GM12878 (cell line): Measurements from ENCODE around the gene TRPC4. TPM values are rescaled to one million over a fixed set of nuclear protein-coding genes. Genes with fewer than 3 reads are reported as not detected.

Source experiments
- ATAC-seq: fragments of 200-7000 bp; cut with Tn5 transposase; 3 replicates; pipeline ENCODE4 v1.9.1; 2020; ENCODE audit warnings: mild to moderate bottlenecking, moderate library complexity
- BruUV-seq: library from RNA; stranded (reverse); fragments of 400-500 nt; replicated peaks from 2 replicates; lab custom pipeline; 2021; lab: Mats Ljungman, UMichigan
- CTCF ChIA-PET: fragments of 300-600 bp; sonication (Branson Sonifier 250); formaldehyde crosslinking; extraction: SDS; loops from one replicate; lab custom pipeline; 2021; ENCODE audit warnings: inconsistent platforms; lab: Yijun Ruan, JAX
- POLR2A ChIA-PET: fragments of 350-600 bp; formaldehyde crosslinking; extraction: SDS; loops from one replicate; lab custom pipeline; 2021; ENCODE audit warnings: inconsistent platforms; lab: Charles Lee
- RAD21 ChIA-PET: fragments of 300-600 bp; sonication (Branson Sonifier 250); formaldehyde crosslinking; loops from one replicate; lab custom pipeline; 2023; ENCODE audit warnings: antibody characterized with exemption; ENCODE audit not compliant: unreplicated experiment; lab: Charles Lee
- SMC1A ChIA-PET: fragments of 300-600 bp; sonication (Branson Sonifier 250); formaldehyde crosslinking; loops from one replicate; lab custom pipeline; 2023; ENCODE audit not compliant: unreplicated experiment, uncharacterized antibody; lab: Charles Lee
- DNase-seq: peaks from one replicate; pipeline ENCODE4 v3.0.0-alpha.2; 2011; ENCODE audit warnings: low read depth, low spot score
- FAIRE-seq: peaks from 3 replicates; lab custom pipeline; 2011; peaks lifted over from hg19 to GRCh38; lab: Jason Lieb, UNC
- H2AFZ ChIP-seq: 2 replicates; pipeline ENCODE4 v1.6.0; 2011; ENCODE audit warnings: low read depth, low read length, control low read depth; ENCODE audit not compliant: control insufficient read depth
- H3K27ac ChIP-seq: 2 replicates; pipeline ENCODE4 v1.5.1; 2011; ENCODE audit warnings: control low read depth; ENCODE audit not compliant: control insufficient read depth, insufficient read depth
- H3K27me3 ChIP-seq, 2 experiments: replicated peaks in 1 of 2; 2 replicates each; pipeline versions ENCODE4 v1.6.0 to v1.6.1; 2011; ENCODE audit warnings: low read length in 1 of 2; ENCODE audit not compliant: control insufficient read depth in 2 of 2, insufficient read depth in 2 of 2
- H3K36me3 ChIP-seq, 2 experiments: 2 replicates each; pipeline ENCODE4 v1.5.1; 2011; ENCODE audit warnings: low read length in 1 of 2; ENCODE audit not compliant: control insufficient read depth in 2 of 2, insufficient read depth in 2 of 2
- H3K4me1 ChIP-seq: 2 replicates; pipeline ENCODE4 v1.6.1; 2011; ENCODE audit warnings: mild to moderate bottlenecking, low read length, moderate library complexity, mixed read lengths; ENCODE audit not compliant: control insufficient read depth, insufficient read depth
- H3K4me2 ChIP-seq: 2 replicates; pipeline ENCODE4 v1.6.0; 2011; ENCODE audit warnings: control low read depth; ENCODE audit not compliant: control insufficient read depth, insufficient read depth
- H3K4me3 ChIP-seq: fragments of 200-600 bp; sonication (generic); 2 replicates; pipeline ENCODE4 v1.5.1; 2016
- H3K79me2 ChIP-seq: 2 replicates; pipeline ENCODE4 v1.6.0; 2011; ENCODE audit warnings: low read length; ENCODE audit not compliant: control insufficient read depth, insufficient read depth
- H3K9ac ChIP-seq: 2 replicates; pipeline ENCODE4 v1.8.0; 2011; ENCODE audit warnings: low read length, control low read depth, mixed read lengths; ENCODE audit not compliant: control insufficient read depth, insufficient read depth
- H3K9me3 ChIP-seq: replicated peaks from 3 replicates; pipeline ENCODE4 v1.5.1; 2011; ENCODE audit warnings: mild to moderate bottlenecking, low read length; ENCODE audit not compliant: control insufficient read depth, insufficient read depth
- H4K20me1 ChIP-seq: 2 replicates; pipeline ENCODE4 v1.6.0; 2011; ENCODE audit not compliant: control insufficient read depth, insufficient read depth
- BMI1 ChIP-seq: fragments of 450-650 bp; IDR thresholded peaks from 2 replicates; pipeline ENCODE4 v1.6.1; 2016; ENCODE audit warnings: mild to moderate bottlenecking, moderate library complexity, borderline replicate concordance
- NBN ChIP-seq: fragments of 450-650 bp; IDR thresholded peaks from 2 replicates; pipeline ENCODE4 v1.6.1; 2016
- NFIC ChIP-seq: IDR thresholded peaks from 2 replicates; pipeline ENCODE4 v1.6.1; 2012; ENCODE audit warnings: low read depth, mild to moderate bottlenecking, inconsistent platforms, low read length, moderate library complexity
- SREBF1 ChIP-seq: IDR thresholded peaks from 2 replicates; pipeline ENCODE4 v1.6.1; 2012; ENCODE audit warnings: mild to moderate bottlenecking, low read length
- SUZ12 ChIP-seq: fragments of 200-600 bp; sonication (generic); IDR thresholded peaks from one replicate; pipeline ENCODE4 v1.6.1; 2018; ENCODE audit warnings: antibody characterized with exemption, mild to moderate bottlenecking; ENCODE audit not compliant: unreplicated experiment
- ZZZ3 ChIP-seq: IDR thresholded peaks from 2 replicates; pipeline ENCODE4 v1.6.1; 2011; ENCODE audit warnings: low read depth; ENCODE audit not compliant: control insufficient read depth, insufficient read length
- WGBS: methylation state at CpG from one replicate; pipeline ENCODE4 v1.1.6; 2016; ENCODE audit warnings: low lambda C conversion rate; ENCODE audit not compliant: insufficient replicate concordance, insufficient coverage; ENCODE audit errors: missing lambda C conversion rate; 5-methylcytosine and 5-hydroxymethylcytosine counted together
- in situ Hi-C: fragments of 300-500 bp; cut with MboI; formaldehyde crosslinking; loops from 9 replicates; pipeline ENCODE4 v1.14.3; 2018; ENCODE audit warnings: mixed read lengths
- intact Hi-C: fragments of 100-400 bp; cut with micrococcal nuclease; formaldehyde crosslinking; loops from one replicate; pipeline ENCODE4 v1.14.2; 2022; ENCODE audit not compliant: unreplicated experiment
- polyA plus RNA-seq, 11 experiments: library from polyadenylated mRNA; depleted of rRNA in 4 of 11; unstranded in 6 of 11; stranded (reverse) in 5 of 11; fragments of >200 nt; fragmentation: Nextera tagmentation in 4 of 11; fragmentation: Illumina TruSeq in 1 of 11; extraction: Ambion mirVana in 4 of 11; extraction: Trizol in 1 of 11; gene quantifications; 1 replicate in 1 of 11; 2 replicates in 10 of 11; pipeline versions ENCODE4 v1.2.1 to v1.2.3, GENCODE V29; 2011 to 2016; ENCODE audit warnings: inconsistent platforms in 2 of 11, missing spikeins in 2 of 11, low read depth in 1 of 11
- total RNA-seq, 4 experiments: library from RNA; depleted of rRNA in 3 of 4; stranded (reverse); fragments of >200 nt in 3 of 4; fragmentation: Illumina TruSeq in 1 of 4; extraction: Trizol in 1 of 4; gene quantifications; 2 replicates each; pipeline versions ENCODE4 v1.2.1 to v1.2.3, GENCODE V29; 2013 to 2021
- TF ChIP-seq, protein P1 (sequence below): fragments of 450-650 bp; IDR thresholded peaks from 2 replicates; pipeline ENCODE4 v1.6.1; 2017; ENCODE audit warnings: mild to moderate bottlenecking, moderate library complexity
- TF ChIP-seq, protein P2 (sequence below): fragments of 450-650 bp; IDR thresholded peaks from 2 replicates; pipeline ENCODE4 v1.6.1; 2016; ENCODE audit warnings: mild to moderate bottlenecking, moderate library complexity, borderline replicate concordance
- TF ChIP-seq, protein P3 (sequence below): fragments of 450-650 bp; IDR thresholded peaks from 2 replicates; pipeline ENCODE4 v1.6.1; 2017; ENCODE audit warnings: mild to moderate bottlenecking
- TF ChIP-seq, protein P4 (sequence below): fragments of 450-650 bp; IDR thresholded peaks from 2 replicates; pipeline ENCODE4 v1.6.1; 2018; ENCODE audit warnings: borderline replicate concordance, mild to moderate bottlenecking; ENCODE audit not compliant: partially characterized antibody

The TRPC4 gene
- total and polyA plus RNA-seq, 10 of the 15 experiments (the other 5 are each of a cell fraction or from before 2014, with no cell fraction given): not detected

DNA sequence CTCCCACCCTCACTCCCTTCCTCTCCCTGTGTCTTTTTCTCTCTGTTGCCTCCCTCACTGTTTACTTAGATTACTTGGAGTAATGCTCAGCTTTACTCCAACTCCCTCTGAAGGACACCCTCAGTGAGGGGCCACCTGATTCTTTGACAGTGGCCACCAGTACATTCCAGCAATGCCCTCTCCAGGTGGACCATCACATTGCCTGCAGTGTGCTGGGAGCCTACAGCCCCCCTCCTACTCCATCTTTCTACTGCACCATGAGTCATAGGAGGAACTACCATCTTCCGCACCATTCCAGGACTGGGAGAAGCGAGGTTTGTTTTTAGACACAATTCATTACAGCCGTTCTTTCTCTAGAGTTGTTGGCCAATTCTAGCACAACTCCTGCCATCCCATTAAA is 174.4 kb downstream of the TRPC4 start:
- RAD21 ChIA-PET: no interaction called here
- BruUV-seq: no TSS peak
- no peak overlapping the region for H3K4me3 ChIP-seq
- no peak overlapping the region for H3K27ac ChIP-seq
- FAIRE-seq (no peak), DNase-seq (no peak)
- no peaks in the 10 kb centered on the region for H4K20me1 ChIP-seq
- WGBS: 72% methylated on average over 3 of the region's 3 CpGs
- H3K36me3 ChIP-seq: no peaks in the 10 kb centered on the region
- SMC1A ChIA-PET: no interaction called here
- H2AFZ ChIP-seq: no peak overlapping the region
- H3K4me1 ChIP-seq: no peaks in the 10 kb centered on the region
- intact Hi-C loops: no loop called here
- H3K9me3 ChIP-seq: no peaks in the 10 kb centered on the region
- no peak for TF ChIP-seq SUZ12
- no peak for TF ChIP-seq SREBF1
- TF ChIP-seq, protein P1, sequence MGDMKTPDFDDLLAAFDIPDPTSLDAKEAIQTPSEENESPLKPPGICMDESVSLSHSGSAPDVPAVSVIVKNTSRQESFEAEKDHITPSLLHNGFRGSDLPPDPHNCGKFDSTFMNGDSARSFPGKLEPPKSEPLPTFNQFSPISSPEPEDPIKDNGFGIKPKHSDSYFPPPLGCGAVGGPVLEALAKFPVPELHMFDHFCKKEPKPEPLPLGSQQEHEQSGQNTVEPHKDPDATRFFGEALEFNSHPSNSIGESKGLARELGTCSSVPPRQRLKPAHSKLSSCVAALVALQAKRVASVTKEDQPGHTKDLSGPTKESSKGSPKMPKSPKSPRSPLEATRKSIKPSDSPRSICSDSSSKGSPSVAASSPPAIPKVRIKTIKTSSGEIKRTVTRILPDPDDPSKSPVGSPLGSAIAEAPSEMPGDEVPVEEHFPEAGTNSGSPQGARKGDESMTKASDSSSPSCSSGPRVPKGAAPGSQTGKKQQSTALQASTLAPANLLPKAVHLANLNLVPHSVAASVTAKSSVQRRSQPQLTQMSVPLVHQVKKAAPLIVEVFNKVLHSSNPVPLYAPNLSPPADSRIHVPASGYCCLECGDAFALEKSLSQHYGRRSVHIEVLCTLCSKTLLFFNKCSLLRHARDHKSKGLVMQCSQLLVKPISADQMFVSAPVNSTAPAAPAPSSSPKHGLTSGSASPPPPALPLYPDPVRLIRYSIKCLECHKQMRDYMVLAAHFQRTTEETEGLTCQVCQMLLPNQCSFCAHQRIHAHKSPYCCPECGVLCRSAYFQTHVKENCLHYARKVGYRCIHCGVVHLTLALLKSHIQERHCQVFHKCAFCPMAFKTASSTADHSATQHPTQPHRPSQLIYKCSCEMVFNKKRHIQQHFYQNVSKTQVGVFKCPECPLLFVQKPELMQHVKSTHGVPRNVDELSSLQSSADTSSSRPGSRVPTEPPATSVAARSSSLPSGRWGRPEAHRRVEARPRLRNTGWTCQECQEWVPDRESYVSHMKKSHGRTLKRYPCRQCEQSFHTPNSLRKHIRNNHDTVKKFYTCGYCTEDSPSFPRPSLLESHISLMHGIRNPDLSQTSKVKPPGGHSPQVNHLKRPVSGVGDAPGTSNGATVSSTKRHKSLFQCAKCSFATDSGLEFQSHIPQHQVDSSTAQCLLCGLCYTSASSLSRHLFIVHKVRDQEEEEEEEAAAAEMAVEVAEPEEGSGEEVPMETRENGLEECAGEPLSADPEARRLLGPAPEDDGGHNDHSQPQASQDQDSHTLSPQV: no peak
- TF ChIP-seq, protein P2, sequence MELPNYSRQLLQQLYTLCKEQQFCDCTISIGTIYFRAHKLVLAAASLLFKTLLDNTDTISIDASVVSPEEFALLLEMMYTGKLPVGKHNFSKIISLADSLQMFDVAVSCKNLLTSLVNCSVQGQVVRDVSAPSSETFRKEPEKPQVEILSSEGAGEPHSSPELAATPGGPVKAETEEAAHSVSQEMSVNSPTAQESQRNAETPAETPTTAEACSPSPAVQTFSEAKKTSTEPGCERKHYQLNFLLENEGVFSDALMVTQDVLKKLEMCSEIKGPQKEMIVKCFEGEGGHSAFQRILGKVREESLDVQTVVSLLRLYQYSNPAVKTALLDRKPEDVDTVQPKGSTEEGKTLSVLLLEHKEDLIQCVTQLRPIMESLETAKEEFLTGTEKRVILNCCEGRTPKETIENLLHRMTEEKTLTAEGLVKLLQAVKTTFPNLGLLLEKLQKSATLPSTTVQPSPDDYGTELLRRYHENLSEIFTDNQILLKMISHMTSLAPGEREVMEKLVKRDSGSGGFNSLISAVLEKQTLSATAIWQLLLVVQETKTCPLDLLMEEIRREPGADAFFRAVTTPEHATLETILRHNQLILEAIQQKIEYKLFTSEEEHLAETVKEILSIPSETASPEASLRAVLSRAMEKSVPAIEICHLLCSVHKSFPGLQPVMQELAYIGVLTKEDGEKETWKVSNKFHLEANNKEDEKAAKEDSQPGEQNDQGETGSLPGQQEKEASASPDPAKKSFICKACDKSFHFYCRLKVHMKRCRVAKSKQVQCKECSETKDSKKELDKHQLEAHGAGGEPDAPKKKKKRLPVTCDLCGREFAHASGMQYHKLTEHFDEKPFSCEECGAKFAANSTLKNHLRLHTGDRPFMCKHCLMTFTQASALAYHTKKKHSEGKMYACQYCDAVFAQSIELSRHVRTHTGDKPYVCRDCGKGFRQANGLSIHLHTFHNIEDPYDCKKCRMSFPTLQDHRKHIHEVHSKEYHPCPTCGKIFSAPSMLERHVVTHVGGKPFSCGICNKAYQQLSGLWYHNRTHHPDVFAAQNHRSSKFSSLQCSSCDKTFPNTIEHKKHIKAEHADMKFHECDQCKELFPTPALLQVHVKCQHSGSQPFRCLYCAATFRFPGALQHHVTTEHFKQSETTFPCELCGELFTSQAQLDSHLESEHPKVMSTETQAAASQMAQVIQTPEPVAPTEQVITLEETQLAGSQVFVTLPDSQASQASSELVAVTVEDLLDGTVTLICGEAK: no peak
- TF ChIP-seq BMI1: no peak
- TF ChIP-seq, protein P3, sequence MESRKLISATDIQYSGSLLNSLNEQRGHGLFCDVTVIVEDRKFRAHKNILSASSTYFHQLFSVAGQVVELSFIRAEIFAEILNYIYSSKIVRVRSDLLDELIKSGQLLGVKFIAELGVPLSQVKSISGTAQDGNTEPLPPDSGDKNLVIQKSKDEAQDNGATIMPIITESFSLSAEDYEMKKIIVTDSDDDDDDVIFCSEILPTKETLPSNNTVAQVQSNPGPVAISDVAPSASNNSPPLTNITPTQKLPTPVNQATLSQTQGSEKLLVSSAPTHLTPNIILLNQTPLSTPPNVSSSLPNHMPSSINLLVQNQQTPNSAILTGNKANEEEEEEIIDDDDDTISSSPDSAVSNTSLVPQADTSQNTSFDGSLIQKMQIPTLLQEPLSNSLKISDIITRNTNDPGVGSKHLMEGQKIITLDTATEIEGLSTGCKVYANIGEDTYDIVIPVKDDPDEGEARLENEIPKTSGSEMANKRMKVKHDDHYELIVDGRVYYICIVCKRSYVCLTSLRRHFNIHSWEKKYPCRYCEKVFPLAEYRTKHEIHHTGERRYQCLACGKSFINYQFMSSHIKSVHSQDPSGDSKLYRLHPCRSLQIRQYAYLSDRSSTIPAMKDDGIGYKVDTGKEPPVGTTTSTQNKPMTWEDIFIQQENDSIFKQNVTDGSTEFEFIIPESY: no peak
- TF ChIP-seq, protein P4, sequence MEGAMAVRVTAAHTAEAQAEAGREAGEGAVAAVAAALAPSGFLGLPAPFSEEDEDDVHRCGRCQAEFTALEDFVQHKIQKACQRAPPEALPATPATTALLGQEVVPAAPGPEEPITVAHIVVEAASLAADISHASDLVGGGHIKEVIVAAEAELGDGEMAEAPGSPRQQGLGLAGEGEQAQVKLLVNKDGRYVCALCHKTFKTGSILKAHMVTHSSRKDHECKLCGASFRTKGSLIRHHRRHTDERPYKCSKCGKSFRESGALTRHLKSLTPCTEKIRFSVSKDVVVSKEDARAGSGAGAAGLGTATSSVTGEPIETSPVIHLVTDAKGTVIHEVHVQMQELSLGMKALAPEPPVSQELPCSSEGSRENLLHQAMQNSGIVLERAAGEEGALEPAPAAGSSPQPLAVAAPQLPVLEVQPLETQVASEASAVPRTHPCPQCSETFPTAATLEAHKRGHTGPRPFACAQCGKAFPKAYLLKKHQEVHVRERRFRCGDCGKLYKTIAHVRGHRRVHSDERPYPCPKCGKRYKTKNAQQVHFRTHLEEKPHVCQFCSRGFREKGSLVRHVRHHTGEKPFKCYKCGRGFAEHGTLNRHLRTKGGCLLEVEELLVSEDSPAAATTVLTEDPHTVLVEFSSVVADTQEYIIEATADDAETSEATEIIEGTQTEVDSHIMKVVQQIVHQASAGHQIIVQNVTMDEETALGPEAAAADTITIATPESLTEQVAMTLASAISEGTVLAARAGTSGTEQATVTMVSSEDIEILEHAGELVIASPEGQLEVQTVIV: no peak
- TF ChIP-seq NFIC: no peak
- TF ChIP-seq ZZZ3: no peak
- no peak for TF ChIP-seq NBN
- TF ChIP-seq, all 136 proteins: peak for 0
- Histone ChIP-seq H3K9ac (no peak overlapping the region), H3K27me3 (no peaks in the 10 kb centered on the region), H3K79me2 (no peaks in the 10 kb centered on the region), H3K4me2 (no peak overlapping the region)
- ChIA-PET POLR2A (no interaction called here), CTCF (no interaction called here)
- in situ Hi-C loops: no loop called here
- no peak for ATAC-seq
